Iris pigment epithelial cell (primary cell): Measurements from ENCODE around the gene GTPBP10.

ENCODE experiments used
- DNase-seq: peaks from one replicate; pipeline ENCODE4 v3.0.0-alpha.2; 2011; ENCODE audit warnings: low read depth

Gene GTPBP10

DNA sequence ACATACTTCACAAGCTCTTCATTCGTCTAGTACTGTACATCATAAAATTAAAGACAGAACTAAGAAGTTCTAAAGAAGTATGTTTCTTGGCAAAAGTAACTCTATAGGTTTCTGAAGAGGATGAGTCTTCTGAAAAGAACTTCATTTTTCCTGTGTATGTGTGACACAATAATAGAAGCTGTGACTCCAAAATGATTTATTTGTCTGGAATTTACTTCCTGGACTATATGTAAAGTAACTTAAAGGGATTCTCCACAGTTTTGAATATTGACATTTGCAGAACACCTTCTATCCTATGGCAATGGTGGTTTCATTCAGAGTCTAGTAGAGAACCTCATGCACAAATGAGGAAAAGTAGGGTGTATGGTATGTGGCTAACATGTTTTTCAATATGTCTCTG, 36.9 kb downstream of the GTPBP10 start:
- DNase-seq, result peak; percentile 67

DNA sequence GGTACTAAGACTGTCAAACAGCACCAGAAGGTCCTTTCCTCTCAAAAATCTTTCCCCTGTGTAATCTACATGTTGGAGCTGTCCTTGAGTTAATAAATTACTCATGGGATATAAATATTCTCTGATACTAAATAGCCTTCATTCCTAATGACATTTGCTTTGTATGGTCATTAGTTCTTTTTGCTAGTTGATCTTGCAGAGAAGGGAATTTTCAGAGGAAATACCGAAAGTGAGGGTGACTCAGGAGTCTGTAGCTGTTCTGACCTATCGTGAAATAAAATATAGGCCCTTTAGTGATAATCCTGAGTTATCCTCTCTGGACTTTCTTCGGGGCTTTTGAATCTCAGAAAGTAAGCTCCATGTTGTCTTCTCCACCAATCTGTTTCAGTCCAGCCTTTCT, 37.3 kb downstream of the GTPBP10 start:
- DNase-seq, result peak; percentile 83

DNA sequence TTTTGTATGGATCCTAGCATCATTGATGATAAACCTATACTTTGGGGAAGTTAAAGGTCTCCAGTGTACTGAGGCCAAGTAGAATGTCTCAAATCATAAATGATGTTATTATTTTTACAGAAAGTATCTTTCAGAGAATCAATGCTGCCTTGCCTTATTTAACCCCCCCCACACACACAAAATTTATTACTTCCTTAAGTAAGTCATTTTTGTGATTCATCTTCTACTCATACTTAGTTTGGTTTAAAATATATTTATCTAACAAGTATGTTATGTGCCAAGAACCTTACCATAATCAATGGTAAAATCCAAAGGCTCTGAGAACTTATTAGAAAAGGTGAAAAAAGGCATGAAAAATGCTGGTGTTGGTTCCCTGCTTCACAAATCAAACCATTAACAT, 37.9 kb downstream of the GTPBP10 start:
- DNase-seq, result peak; percentile 37

DNA sequence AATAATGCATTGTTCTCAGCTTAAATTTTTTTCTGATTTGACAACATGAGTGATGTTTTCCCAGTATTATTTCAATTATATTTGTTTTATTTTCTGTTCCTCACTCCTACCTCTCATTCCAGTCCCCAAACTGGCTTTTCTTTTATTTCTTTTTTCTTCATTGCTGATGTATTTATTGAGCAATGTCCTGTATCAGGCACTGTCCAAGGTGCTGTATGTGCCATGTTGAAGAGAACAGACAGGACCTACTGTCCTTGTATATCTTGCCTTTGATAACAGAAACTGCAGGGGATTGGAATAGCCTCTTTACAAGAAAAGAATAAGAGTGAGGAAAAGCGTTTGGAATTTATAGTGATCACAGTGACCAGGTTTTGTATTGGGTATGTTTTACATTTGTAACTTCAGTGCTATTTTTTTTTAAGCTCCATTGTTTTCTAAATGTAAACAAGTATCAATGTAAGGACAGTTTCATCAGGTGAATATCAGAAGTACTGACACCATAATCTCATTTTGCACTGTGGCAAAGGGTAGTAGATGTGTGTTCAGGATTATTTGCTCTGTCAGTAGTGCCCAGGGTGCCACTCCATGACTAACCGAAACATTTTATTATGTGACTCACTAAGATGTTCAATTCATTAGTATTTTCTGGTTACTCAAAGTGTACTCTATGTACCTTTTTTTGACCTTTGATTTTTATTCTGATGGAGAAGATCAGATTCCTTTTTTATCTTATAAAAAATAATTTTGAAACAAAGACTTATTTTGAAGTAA, 41.1 kb downstream of the GTPBP10 start:
- peak; percentile 14 for DNase-seq

DNA sequence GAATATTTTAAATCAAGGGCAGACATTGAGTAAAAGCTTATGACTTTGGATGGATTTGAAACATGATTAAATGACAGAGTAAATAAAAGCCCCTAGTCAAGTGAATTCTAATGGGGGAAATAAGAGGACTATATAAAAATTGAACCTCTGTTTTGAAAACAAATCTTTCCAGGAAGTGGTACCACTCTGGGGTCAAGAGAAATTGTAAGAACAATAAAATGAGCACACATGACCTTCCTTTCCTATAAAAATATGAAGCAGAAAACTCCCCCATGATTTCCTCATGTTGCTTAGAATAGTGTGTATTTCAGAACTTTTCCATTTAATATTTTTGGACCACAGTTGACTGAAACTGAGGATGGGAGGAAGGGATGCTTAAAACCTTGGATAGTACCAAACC, 44.4 kb downstream of the GTPBP10 start:
- DNase-seq, result no peak

DNA sequence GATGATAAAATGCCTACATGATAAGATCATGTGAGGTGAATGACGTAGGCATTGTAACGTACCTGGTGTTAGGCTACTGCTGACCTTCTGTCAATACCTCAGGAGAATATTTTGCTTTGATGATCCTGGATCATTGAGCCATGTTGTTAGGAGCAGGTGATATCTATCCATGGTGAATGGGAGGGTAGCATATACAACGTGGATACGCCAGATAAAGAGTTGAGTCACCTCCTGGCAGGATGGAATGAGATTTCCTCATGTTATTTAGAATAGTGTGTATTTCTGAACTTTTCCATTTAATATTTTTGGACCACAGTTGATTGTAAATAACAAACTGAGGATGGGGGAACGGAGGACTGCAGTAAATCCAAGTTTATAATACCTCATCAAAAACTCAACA, 45.0 kb downstream of the GTPBP10 start:
- no peak for DNase-seq

DNA sequence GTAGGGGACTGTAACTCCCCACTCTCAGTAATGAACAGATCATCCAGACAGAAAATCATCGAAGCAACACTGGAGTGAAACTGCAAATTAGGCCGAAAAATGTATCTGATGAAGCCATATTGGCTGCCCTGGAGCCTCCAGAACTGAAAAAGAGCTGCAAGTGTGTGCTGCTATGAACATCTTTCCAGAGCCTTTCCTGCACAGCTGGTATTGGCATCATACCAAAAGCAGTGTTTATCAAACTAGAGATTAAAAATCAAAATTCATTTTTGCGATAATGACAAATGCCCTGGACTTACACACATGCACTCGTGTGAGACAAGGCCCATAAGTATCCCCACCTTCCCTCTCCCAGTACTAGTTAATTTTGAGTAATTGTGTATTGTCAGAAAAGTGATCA, 49.9 kb downstream of the GTPBP10 start:
- no peak for DNase-seq

DNA sequence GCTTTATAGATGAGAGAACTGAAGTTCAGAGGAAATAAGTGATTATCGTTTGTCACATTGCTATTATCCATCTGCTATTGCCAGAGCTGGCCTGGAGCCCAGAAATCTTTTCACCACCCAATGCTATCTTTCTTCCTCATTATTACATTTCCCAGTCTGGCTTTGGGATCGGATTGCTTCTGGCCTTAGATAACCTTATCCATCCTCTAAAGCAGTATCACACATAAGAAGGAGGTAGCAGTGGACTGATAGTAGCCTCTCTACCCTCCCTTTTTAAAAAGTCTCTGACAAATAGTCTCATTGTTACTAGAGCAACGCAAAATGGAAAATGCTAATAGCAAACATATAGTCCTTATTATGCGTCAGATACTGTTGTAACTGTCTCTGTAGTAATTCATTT, 55.5 kb downstream of the GTPBP10 start:
- peak; percentile 31 for DNase-seq

DNA sequence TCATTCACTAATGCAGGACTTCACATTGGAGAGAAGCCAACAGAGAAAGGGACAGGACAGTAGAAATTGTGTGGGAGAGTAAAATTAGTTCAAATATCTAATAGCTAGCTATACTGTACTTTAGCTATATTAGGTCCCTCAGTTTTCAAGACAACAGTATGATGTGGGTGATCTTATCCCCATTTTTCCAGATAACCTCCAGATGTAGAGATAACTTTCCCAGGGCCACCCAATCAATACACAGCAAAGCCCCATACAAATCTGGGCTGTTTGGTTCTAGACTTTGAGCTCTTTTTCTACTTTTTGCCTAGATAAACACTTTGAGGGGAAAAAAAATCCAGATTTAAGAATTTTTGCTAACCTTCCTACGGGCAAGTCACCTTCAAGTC, 56.3 kb downstream of the GTPBP10 start:
- DNase-seq, result no peak

DNA sequence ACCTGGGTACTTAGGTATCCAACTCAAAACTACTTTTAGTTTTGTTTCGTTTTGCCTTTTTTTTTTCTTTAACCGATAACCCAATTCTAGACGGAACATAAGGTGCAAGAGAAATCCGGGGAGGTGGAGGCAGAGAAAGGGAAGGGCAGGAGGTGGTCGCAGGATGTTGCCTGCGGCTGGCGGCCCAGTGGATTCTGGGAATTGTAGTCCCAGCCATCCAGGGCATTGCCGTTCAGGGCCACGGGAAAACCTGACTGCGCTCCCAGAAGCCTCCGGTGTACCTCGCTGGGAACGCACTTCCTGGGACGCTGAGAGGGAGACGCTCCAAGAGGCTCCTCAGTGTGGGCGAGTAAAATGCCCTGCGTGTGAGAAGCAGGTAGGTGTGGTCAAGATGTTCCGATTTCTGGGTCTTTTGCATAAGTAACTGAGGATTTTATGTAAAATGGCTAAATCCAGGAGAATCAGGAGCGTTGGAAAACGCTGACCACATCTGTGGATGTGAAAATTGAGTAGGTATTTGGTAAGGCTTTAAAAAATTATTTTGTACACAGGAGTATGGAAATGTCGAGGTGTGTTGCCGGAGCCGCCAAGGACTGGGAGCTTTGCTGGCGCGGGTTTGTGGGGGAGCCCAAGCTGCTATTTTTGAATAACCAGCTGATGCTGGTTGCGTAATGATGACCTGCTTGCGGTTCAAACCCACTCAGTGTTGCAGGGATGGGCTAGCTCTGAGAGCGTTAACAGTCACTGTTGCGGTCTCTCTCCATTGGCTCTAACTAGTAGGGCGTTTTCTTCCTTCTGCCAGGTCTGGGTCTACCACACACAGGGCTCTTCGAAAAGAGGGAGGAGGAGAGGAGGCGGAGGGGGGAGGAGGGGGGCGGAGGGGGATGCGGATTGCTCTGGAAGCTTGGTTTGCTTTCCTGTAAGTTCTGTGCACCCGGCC, 56.9 kb downstream of the GTPBP10 start, which contains the start of gene CLDN12:
Gene CLDN12, plus strand, starts transcription at position 288 of the 940 bp plus-strand sequence. CDS start 9,216 bp downstream, outside the sequence.
- DNase-seq, result peak; percentile 99

DNA sequence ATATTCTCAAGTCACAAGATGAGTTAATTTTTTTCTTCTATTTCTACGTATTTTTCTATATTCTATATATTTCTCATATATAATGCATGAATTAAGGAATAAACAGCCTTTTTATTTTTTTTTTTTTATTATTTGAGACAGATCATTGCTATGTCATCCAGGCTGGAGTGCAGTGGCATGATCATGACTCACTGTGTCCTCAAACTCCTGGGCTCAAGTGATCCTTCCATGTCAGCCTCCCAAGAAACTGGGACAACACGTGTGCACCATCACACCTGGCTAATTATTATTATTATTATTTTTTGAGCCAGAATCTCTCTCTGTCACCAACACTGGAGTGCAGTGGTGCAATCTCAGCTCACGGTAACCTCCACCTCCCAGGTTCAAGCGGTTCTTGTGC, 58.3 kb downstream of the GTPBP10 start:
- DNase-seq, result peak; percentile 20

DNA sequence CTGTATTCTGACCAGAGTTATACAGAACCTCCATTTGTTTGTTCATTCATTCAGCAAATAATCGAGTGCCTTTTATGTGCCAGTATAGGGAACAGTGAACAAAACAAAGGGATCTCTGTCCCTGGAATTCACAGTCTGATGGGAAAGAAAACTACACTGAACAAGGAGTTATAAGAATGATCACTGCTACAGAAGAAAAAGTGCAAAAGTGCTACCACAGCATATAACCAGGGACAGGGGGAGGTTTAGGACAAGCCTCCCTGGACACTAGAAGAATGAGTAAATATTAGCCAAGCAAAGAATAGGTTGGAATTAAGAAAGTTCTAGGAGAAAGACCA, 60.9 kb downstream of the GTPBP10 start:
- DNase-seq, result no peak

DNA sequence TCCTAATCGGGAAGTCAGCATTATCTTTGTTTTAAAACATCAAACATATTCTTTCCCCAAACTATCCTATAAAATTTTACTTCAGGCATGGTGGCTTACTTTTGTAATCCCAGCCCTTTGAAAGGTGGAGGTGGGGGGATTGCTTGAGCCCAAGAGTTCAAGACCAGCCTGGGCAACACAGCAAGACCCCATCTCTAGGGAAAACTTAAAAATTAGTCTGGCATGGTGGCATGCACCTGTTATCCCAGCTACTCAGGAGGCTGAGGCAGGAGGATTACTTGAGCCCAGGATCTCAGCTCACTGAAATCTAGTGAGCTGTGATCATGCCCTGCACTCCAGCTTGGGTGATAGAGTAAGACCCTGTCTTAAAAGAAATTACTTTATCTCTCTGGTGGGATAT, 61.6 kb downstream of the GTPBP10 start:
- DNase-seq, result no peak

DNA sequence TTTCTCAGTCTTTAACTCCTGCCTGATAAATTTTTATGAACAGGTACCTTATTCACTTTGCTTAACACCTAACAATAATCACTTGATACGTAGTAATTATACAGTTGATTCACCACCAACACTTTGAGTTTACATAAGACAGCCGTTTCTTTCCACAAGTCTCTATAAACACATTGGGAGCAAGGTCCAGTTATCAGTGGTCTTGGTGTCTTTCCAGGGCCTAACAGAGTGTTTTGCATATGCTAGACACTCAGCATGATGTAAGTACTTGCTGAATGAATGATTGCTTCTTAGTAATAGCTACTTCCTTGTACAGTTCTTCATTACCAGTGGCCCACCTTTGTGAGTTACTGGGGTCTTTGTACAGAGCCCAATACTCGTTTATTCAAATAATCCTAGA, 63.2 kb downstream of the GTPBP10 start:
- no peak for DNase-seq

DNA sequence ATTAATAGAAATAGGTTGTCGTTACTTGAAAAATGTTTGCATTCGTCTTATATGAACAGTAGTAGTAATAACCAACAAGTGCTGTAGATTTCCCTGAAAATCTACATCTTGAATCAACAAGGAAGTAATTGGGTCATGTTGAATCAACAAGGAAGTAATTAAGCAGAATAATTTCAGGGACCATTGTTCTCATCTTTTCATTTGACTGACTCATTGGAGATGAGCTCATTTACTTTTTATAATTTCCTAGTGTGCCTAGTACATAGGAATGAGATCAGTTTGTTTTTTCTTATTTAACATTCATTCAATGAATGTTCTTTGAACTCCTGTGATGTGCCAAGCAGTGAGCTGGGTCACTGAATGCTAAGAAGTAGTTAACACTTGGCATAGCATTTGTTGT, 65.0 kb downstream of the GTPBP10 start:
- no peak for DNase-seq

DNA sequence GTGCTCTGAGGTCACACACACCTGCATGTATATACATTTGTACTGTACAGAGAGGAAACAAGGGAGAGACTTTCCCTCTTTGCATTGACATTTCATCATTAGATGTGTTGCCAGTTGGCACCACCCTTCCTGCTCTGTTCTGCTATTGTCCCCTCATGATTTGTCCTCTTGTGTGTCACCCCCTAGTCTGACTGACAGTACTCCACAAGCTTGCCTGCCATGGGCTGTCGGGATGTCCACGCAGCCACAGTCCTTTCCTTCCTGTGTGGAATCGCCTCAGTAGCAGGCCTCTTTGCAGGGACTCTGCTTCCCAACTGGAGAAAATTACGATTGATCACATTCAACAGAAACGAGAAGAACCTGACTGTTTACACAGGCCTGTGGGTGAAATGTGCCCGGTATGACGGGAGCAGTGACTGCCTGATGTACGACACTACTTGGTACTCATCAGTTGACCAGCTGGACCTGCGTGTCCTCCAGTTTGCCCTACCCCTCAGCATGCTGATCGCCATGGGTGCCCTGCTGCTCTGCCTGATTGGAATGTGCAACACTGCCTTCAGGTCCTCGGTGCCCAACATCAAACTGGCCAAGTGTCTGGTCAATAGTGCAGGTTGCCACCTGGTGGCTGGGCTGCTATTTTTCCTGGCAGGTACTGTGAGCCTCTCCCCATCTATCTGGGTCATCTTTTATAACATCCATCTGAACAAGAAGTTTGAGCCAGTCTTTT, 66.1 kb downstream of the GTPBP10 start:
- DNase-seq, result no peak

DNA sequence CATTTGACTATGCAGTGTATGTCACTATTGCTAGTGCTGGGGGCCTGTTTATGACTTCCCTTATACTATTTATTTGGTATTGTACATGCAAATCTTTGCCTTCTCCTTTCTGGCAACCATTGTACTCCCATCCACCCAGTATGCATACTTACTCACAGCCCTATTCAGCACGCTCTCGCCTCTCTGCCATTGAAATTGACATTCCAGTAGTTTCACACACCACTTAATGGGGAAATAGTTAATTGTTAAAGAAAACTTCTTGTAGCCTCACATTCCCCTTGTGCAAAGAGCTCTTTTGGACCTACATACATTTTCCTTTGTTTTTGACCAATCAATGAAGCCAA, 66.6 kb downstream of the GTPBP10 start:
- DNase-seq, result no peak

DNA sequence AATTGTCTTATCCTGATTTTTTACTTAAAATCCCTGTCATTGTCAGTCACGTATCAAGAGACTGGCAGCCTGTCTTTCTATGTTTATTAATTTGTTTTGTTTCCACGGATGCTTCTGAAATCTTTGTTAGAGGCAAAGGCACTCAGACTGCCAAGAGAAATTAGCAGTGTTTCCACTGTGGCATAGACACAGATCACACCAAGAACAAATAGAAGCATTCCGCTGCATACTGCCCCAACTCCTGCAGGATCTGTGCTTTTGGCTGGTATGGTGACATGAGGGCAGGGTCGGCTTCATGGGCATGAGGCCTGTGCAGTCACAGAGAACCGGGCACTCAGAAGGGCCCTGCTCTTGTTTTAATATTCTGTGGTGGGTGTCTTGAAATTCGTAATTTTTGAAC, 75.1 kb downstream of the GTPBP10 start:
- DNase-seq, result no peak

DNA sequence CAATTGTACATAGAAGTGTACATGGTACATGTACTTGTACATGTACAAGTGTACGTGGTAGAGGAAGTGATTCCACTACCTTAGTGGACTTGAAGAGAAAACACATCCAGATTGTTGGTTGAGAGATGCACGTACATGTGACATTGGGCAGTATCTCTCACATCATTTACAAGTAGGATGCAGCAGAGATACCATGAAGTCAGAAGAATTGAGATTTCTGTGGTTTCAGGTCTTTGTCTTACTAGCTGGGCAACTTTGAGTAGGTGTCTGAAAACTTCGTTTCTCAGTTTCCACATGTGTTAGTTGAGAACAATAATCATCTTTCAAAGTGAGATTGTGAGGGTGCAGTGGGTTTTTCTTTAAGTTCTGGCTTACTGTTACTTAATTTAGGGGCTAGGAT, 78.2 kb downstream of the GTPBP10 start:
- DNase-seq, result no peak

DNA sequence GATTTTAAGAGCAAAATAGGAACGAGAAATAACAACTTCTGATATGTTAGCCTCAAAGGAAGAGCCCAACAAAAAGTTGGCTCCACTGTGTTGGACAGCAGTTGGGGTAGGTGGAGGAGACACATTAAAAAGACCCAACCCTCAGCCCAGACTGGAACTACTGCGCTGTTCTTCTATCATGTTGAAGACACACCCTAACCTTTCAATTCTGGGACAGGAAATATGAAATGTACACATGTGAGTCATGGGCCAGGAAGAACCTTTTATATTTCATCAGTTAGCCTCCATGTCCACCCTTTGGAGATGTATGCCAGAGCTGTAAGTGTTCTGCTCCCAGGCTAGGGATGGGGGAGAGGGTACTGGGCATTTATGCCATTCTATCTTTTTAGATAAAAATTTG, 78.9 kb downstream of the GTPBP10 start:
- peak; percentile 33 for DNase-seq

DNA sequence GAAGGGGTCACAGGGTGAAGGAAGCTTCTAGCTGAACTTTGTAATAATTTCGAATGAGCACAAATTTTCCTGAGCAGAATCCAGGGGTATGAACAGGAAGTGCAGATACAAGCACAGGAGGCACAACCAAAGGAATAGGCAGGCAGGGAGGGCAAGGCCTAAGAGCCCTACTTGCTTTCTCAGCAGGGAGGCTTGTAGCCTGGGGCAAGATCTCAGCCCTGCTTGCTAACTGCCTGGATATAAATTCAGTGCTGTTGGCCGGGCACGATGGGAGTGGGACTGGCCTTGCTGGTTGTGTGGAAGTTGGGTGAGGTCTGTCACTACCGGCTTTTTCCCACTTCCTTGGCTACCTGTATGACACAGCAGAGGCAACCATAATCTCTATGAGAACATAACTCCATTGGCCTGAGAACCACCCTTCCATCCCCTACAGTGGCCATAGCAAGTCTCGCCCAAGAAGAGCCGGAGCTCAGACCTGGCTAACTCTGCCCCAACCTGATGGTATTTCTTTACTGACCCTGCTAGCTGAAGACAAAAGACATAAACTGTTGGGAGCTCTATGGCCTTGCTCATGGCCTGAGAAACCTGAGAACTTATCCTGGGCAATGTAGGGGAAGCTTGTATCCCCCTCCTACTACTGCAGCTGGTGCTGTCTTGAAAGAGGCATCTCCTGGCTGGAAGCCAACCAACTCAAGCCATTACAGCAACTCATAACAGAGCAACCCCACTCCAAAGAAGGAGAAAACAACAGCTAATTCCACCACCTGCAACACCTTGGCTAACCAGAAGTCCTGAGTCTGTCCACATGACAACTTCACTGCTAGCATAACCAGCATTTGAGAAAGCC, 84.3 kb downstream of the GTPBP10 start:
- peak; percentile 18 for DNase-seq

DNA sequence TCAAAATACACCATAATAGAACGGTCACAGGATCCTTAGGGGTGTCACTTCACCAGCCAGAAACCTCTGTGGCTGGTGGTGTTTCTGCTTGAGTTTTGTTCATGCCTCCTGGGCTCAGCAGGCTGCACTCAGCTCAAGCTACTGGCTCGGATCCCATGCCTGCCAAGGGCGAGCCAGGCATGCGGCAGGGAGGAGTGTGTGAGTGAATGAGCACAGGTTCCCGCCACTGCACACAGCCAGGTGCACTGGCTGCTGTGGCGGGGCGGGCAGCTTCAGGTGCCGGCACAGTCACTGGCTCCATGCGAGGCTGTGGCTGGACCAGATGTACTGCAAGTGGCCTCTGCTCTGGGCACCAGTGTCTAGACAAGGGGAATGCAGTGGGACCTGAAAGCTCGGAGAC, 86.2 kb downstream of the GTPBP10 start:
- DNase-seq, result no peak
